ACC112 (cell line): ENCODE data around the gene ITGB4.

Experiments used
- H2AFZ ChIP-seq: fragments of 200-600 bp; sonication (generic); one replicate; pipeline ENCODE4 v1.6.0; 2017; ENCODE audit warnings: antibody characterized with exemption, low read length; ENCODE audit not compliant: unreplicated experiment
- H3K27ac ChIP-seq: fragments of 200-600 bp; sonication (generic); 2 replicates; pipeline ENCODE4 v1.5.1; 2014; ENCODE audit warnings: low read depth, mild to moderate bottlenecking, antibody characterized with exemption, low read length, moderate library complexity
- H3K27me3 ChIP-seq: fragments of 200-600 bp; sonication (generic); 2 replicates; pipeline ENCODE4 v1.6.1; 2014; ENCODE audit warnings: mild to moderate bottlenecking, antibody characterized with exemption, low read length, moderate library complexity, mixed read lengths; ENCODE audit not compliant: insufficient read depth
- H3K36me3 ChIP-seq: fragments of 200-600 bp; sonication (generic); 2 replicates; pipeline ENCODE4 v1.6.1; 2016; ENCODE audit warnings: mild to moderate bottlenecking, antibody characterized with exemption, low read length, moderate library complexity, mixed read lengths; ENCODE audit not compliant: insufficient read depth
- H3K4me1 ChIP-seq: fragments of 200-600 bp; sonication (generic); one replicate; pipeline ENCODE4 v1.6.1; 2016; ENCODE audit warnings: low read length, mixed read lengths; ENCODE audit not compliant: insufficient read depth, unreplicated experiment, control insufficient read depth
- H3K4me3 ChIP-seq: fragments of 200-600 bp; sonication (generic); 2 replicates; pipeline ENCODE4 v1.5.1; 2014; ENCODE audit warnings: mild to moderate bottlenecking, low read depth, low read length
- H3K79me2 ChIP-seq: fragments of 200-600 bp; sonication (generic); one replicate; pipeline ENCODE4 v1.6.0; 2016; ENCODE audit warnings: low read length; ENCODE audit not compliant: control insufficient read depth, unreplicated experiment, insufficient read depth

ITGB4 gene

DNA sequence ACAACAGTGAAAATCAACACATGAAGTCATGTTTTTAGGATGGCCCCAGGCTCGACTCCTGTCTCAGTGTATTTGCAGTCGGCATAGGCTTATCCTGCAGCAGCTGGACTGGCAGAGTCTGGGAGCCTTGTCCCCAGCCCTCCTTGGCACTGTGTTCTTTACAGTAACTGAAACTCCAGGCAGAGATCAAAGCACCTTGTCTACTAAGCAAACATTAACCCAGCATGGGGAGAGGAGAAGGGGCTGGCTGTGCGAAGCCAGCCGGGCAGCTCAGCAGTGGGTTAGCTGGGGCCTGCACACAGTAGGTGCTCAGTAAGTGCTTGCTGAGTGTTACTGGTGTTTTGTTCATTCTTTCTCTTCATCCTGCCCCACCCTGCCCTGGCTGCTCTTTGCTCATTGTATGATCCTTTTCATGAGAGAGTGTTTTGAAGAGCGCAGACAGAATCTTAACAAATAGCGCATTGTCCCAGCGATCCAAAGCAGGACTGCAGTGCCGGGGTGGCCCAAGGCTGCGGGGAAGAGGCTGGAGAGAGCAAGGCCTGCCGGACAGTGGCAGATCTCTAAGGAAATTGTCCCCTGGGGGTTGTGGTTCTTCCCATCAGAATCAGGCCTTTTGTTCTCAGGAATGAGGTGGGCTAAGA, 23.5 kb upstream of the ITGB4 start:
- no peak overlapping the region for H3K27ac ChIP-seq
- H3K4me1 ChIP-seq = peaks cover 64% of the 10 kb centered on the region
- peaks cover 18% of the 10 kb centered on the region for H3K79me2 ChIP-seq
- H2AFZ ChIP-seq = no peak overlapping the region
- H3K36me3 ChIP-seq = peaks cover 27% of the 10 kb centered on the region; the same call in 1 of the 2 replicates
- H3K27me3 ChIP-seq = no peaks in the 10 kb centered on the region
- H3K4me3 ChIP-seq = no peak overlapping the region

DNA sequence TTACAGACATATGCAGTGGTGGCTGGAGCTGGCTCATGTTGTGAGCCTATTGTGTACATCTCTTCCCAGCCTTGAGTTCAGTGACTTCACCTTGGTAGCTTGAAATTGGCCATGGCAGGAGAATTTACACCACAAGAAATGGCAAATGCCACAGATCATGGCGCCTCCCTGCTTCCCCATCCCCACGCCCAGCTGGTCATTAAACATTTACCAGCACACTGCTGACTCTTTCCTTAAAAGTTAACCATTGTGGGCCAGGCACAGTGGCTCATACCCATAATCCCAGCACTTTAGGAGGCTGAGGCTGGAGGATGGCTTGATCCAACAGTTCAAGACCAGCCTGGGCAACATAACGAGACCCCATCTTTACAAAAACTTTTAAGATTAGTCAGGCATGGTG, 22.6 kb upstream of the ITGB4 start:
- Histone ChIP-seq H3K27me3 (no peaks in the 10 kb centered on the region), H3K4me1 (peaks cover 59% of the 10 kb centered on the region), H3K79me2 (peaks cover 18% of the 10 kb centered on the region), H3K27ac (no peak overlapping the region), H3K4me3 (no peak overlapping the region), H3K36me3 (peaks cover 34% of the 10 kb centered on the region; the same call in 1 of the 2 replicates), H2AFZ (no peak overlapping the region)

DNA sequence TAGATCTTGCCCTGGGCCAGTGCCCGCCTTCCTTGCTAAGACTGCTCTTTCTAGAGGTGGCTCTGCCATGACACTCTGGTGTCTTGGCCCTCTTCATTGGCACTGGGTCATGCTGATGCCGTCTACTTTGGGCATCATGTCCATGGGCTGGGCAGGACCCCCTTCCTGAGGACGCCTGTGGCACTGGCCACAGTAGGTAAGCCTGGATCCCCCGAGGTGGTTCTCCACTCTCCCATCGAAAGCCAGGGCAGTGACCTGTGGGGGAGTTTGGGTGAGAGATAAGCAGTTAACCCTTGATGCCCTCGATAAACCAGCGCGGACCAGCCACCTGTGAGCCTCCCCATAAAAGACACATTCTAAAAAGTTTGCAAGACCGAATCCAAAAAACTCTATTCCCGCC, 20.0 kb upstream of the ITGB4 start:
- Histone ChIP-seq H2AFZ (no peak overlapping the region), H3K36me3 (peaks cover 40% of the 10 kb centered on the region; the same call in 1 of the 2 replicates), H3K4me1 (peaks cover 40% of the 10 kb centered on the region), H3K27me3 (no peaks in the 10 kb centered on the region), H3K79me2 (peaks cover 13% of the 10 kb centered on the region), H3K27ac (peak overlapping the region; percentile 68), H3K4me3 (no peak overlapping the region)

DNA sequence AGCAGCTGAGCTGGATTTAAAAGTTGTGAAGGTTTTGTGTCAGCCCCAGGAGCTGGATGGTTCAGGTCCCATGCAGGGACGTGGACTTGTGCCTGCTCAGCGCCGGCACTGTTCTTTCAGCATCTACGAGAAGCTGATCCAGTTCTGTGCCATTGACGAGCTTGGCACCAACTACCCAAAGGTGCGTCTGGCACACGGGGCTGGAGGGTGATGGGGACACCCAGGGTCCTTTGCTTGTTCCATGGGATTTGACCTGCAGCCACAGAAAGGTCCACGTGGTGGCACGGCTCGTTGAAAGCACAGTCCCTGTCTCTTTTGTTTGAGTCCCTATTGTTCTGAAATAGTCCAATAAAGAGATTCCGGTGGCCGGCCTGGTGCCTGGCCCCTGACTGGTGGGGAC, 18.1 kb upstream of the ITGB4 start:
- H2AFZ ChIP-seq = no peak overlapping the region
- peaks cover 9% of the 10 kb centered on the region for H3K79me2 ChIP-seq
- no peaks in the 10 kb centered on the region for H3K27me3 ChIP-seq
- no peak overlapping the region for H3K4me3 ChIP-seq
- no peak overlapping the region for H3K27ac ChIP-seq
- H3K4me1 ChIP-seq = peaks cover 50% of the 10 kb centered on the region
- H3K36me3 ChIP-seq = peaks cover 47% of the 10 kb centered on the region; the same call in 1 of the 2 replicates

DNA sequence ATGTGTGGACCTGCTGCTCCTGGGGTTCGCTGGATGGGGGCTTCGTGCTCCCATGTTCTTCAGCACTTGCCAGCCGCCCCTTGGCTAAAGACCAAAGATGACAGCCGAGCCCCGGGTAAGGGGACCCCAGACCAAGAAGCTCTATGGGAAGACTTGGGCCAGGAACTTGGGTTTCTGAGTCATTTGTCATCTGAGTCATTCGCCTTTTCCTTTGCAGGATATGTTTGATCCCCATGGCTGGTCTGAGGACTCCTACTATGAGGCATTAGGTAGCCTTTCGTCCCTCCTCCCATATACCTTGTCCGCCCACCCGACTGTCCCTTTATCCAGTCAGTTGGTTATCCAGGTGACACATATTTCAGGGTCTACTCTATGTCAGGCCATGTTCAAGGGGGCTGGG, 17.7 kb upstream of the ITGB4 start:
- Histone ChIP-seq H3K36me3 (peaks cover 47% of the 10 kb centered on the region; the same call in 1 of the 2 replicates), H3K27me3 (no peaks in the 10 kb centered on the region), H2AFZ (no peak overlapping the region), H3K4me1 (peaks cover 46% of the 10 kb centered on the region), H3K27ac (no peak overlapping the region), H3K79me2 (peaks cover 8% of the 10 kb centered on the region), H3K4me3 (no peak overlapping the region)

DNA sequence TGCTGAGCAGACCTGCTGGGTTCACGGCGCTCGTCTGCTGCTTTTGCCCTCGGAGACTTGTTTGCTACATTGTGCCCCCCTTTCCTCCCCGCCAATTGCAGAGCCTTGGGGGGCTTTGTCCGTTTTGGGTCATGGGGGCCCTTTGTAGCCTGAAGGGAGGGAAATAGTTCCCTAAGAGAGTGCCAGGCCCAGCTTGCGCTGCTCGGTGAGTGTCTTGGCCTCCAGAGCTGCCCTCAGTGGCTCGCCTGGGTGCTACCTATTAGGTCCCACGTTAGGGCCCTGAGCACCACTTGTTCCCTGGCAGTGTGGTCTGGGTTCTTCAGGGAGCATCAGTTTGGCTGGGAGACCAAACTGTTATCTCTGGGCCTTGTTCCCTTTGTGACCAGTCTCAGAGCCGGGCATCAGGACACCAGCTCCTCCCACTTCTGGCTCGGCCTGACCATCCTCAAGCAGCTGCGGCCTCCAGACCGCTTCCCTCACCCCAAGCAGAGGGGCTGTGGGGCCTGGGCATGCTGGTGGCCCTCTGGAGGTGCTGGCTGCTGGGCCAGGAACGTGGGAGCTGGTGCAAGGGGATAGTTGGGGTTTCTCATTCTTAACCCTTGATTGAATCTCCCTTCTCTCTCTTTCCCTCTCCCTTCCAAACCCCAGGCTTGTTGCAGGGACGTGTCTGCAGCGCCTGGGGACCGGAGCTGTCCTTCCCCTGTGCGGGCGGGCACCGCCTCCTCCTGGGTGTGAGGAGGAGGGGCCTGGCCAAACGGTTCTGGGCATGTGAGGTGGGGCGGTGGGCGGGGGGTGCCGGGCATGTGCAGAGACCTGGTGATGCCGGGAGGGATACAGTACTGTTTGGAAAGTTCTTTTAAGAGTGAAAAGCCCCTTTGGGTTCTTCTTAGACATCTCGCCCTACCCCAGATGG, 16.0 kb upstream of the ITGB4 start:
- Histone ChIP-seq H3K36me3 (peaks cover 40% of the 10 kb centered on the region; the same call in 1 of the 2 replicates), H2AFZ (no peak overlapping the region), H3K27ac (no peak overlapping the region), H3K79me2 (no peaks in the 10 kb centered on the region), H3K4me1 (peaks cover 31% of the 10 kb centered on the region), H3K4me3 (no peak overlapping the region), H3K27me3 (no peaks in the 10 kb centered on the region)

DNA sequence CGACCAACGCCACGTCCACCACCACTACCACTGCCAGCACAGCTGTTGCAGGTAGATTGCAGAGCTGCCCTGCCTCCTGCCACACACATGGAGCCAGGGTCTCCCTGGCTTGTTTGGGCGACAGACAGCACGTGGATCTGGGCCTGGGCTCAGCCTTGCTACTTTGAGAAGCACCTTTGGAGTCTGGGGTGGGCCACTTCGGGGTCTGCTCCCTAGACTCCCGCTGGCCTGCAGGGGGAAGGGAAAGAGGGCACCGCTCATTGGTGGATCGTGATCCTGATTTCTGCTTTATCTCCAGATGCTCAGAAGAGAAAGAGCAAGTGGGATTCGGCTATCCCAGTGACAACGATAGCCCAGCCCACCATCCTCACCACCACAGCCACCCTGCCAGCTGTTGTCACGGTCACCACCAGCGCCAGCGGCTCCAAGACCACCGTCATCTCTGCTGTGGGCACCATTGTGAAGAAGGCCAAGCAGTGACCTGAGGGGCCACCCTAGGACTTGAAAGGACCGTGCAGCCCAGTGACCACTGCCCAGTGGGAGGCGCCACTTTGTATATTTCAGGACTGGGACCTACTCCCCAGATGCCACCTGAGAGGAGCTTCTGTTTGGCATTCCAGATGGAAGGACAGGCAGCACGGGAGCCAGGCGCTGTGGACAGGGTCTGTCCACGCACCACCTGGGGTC, 15.1 kb upstream of the ITGB4 start:
- Histone ChIP-seq H3K36me3 (peaks cover 33% of the 10 kb centered on the region; the same call in 1 of the 2 replicates), H3K27ac (no peak overlapping the region)

DNA sequence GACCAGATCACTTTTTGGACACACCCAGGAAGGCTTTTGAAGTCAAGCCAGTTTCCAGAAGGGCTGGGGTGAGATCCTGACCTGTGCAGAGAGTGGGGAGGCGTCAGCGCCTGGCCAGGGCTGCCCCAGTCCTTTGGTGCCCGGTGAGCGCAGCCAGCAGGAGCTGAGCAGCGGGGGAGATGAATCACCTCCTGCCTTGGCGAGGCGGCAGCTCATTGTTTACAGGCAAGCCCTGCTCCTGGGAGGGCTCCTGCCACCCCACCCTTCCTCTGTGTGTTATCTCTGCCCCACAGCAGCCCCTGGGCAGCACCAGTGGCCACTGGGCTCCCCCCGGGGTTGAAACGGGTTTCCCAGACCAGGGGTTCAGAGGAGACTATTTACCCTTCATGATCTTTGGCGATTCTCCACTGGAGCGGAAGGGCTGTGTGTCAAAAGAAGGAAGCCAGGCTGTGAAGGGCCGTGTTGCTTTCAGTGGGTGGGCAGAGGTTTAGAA, 14.1 kb upstream of the ITGB4 start:
- Histone ChIP-seq H3K4me1 (peaks cover 23% of the 10 kb centered on the region), H3K36me3 (peaks cover 27% of the 10 kb centered on the region; the same call in 1 of the 2 replicates), H3K4me3 (no peak overlapping the region), H3K27ac (peak overlapping the region; percentile 9), H3K27me3 (no peaks in the 10 kb centered on the region), H2AFZ (no peak overlapping the region), H3K79me2 (no peaks in the 10 kb centered on the region)

More for the DNA sequence above, 15.1 kb upstream of the ITGB4 start:
- H3K79me2 ChIP-seq = no peaks in the 10 kb centered on the region
- H3K27me3 ChIP-seq = no peaks in the 10 kb centered on the region
- H3K4me1 ChIP-seq = peaks cover 23% of the 10 kb centered on the region
- no peak overlapping the region for H2AFZ ChIP-seq
- H3K4me3 ChIP-seq = no peak overlapping the region

DNA sequence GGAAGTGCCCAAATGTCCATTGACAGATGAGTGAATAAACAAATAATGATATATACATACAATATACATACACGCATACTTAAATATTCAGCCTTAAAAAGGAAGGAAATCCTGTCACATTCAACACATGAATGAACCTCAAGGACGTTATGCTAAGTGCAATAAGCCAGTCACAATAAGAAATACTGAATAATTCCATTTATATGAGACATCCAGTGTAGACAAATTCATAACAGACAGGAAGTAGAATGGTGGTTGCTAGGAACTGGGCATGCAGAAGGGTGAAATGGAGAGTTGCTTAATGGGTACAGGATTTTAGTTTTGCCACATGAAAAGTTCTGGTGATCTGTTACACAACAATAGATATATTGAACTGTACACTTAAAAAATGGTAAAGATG, 8.8 kb upstream of the ITGB4 start:
- no peak overlapping the region for H3K27ac ChIP-seq
- no peak overlapping the region for H2AFZ ChIP-seq
- H3K27me3 ChIP-seq = no peaks in the 10 kb centered on the region

DNA sequence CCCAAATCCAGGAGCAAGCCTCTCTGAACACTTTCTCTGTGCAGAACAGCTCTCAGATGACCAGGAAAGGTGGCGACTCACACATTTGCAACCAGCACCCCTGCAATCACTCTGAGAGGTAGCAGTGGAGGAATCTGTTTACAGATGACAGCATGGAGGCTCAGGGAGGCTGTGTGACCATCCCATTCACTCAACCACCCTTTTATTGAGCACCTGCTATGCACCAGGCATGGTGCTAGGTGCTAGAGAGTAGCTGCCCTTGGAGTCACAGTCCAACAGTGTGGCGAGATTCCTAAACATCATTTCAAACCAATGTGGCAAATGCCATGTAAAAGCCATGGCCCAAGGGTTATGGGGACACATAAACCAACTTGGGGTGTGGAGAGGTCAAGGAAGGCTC, 1.5 kb upstream of the ITGB4 start:
- no peak overlapping the region for H3K4me3 ChIP-seq
- no peaks in the 10 kb centered on the region for H3K36me3 ChIP-seq
- peaks cover 34% of the 10 kb centered on the region for H3K27me3 ChIP-seq
- no peaks in the 10 kb centered on the region for H3K79me2 ChIP-seq
- no peak overlapping the region for H2AFZ ChIP-seq
- H3K27ac ChIP-seq = no peak overlapping the region
- no peaks in the 10 kb centered on the region for H3K4me1 ChIP-seq

More for the DNA sequence above, 8.8 kb upstream of the ITGB4 start:
- H3K4me1 ChIP-seq = peaks cover 3% of the 10 kb centered on the region
- no peak overlapping the region for H3K4me3 ChIP-seq
- no peaks in the 10 kb centered on the region for H3K36me3 ChIP-seq
- no peaks in the 10 kb centered on the region for H3K79me2 ChIP-seq
